ENCODE data around the gene FAM200A.
A peak's percentile ranks its signal among the peaks of the same experiment; 100 is the strongest.
"Not testable (repeated sequence)": the region's sequence is repeated elsewhere in the genome, so short reads cannot be mapped to it uniquely, and the experiment has no call there.

FAM200A gene

GRCh38 chr7:99559175-99559915 is 7.4 kb upstream of the FAM200A start:
- DNase-seq (ENCODE audit: low spot score), result no peak

- DNase-seq (ENCODE audit: low spot score), result peak; percentile 97
These were observed 6.6 kb upstream of the FAM200A start, which contains the start of gene ZNF655 for GRCh38 chr7:99558306-99559174. Gene ZNF655, plus strand, starts transcription at chr7:99558642. Its CDS starts 1,918 bp downstream, at chr7:99560560.

GRCh38 chr7:99557940-99558305 is 6.0 kb upstream of the FAM200A start:
- DNase-seq (ENCODE audit: low spot score), result no peak

GRCh38 chr7:99557196-99557607 is 5.3 kb upstream of the FAM200A start:
- no peak for DNase-seq (ENCODE audit: low spot score)

GRCh38 chr7:99554939-99555338 is 3.0 kb upstream of the FAM200A start:
- DNase-seq (ENCODE audit: low spot score), result no peak

GRCh38 chr7:99553039-99553438 is 1.1 kb upstream of the FAM200A start:
- DNase-seq (ENCODE audit: low spot score), result no peak

GRCh38 chr7:99551334-99551733 is 580 bp downstream of the FAM200A start:
- DNase-seq (ENCODE audit: low spot score), result peak; percentile 31

GRCh38 chr7:99549545-99549944 is 2.4 kb downstream of the FAM200A start:
- not testable (repeated sequence) for DNase-seq (ENCODE audit: low spot score)

- not testable (repeated sequence) for DNase-seq (ENCODE audit: low spot score)
These were observed 6.6 kb downstream of the FAM200A start for GRCh38 chr7:99545308-99545707.

GRCh38 chr7:99543916-99544315 is 8.0 kb downstream of the FAM200A start:
- DNase-seq (ENCODE audit: low spot score), result no peak

GRCh38 chr7:99543081-99543671 is 8.7 kb downstream of the FAM200A start:
- no peak for DNase-seq (ENCODE audit: low spot score)

GRCh38 chr7:99541212-99541611 is 10.7 kb downstream of the FAM200A start:
- DNase-seq (ENCODE audit: low spot score), result no peak

- no peak for DNase-seq (ENCODE audit: low spot score)
These were observed 11.4 kb downstream of the FAM200A start for GRCh38 chr7:99540542-99540941.

GRCh38 chr7:99539213-99539811 is 12.6 kb downstream of the FAM200A start:
- no peak for DNase-seq (ENCODE audit: low spot score)

- no peak for DNase-seq (ENCODE audit: low spot score)
These were observed 16.2 kb downstream of the FAM200A start for GRCh38 chr7:99535667-99536066.

- no peak for DNase-seq (ENCODE audit: low spot score)
These were observed 20.6 kb downstream of the FAM200A start for GRCh38 chr7:99531354-99531765.

- DNase-seq (ENCODE audit: low spot score), result no peak
These were observed 26.0 kb downstream of the FAM200A start for GRCh38 chr7:99525713-99526440.

GRCh38 chr7:99521399-99521798 is 30.5 kb downstream of the FAM200A start:
- DNase-seq (ENCODE audit: low spot score), result no peak

- DNase-seq (ENCODE audit: low spot score), result peak; percentile 24
These were observed 37.9 kb downstream of the FAM200A start for GRCh38 chr7:99514050-99514449.

GRCh38 chr7:99505324-99505662 is 46.6 kb downstream of the FAM200A start:
- no peak for DNase-seq (ENCODE audit: low spot score)

GRCh38 chr7:99504603-99505323 is 47.2 kb downstream of the FAM200A start, which contains the start of gene ZKSCAN5:
Gene ZKSCAN5, plus strand, starts transcription at chr7:99504662. Its CDS starts 1,383 bp downstream, at chr7:99506045.
- DNase-seq (ENCODE audit: low spot score), result peak; percentile 99

Measured in hepatic stellate cell (primary cell).